Nephron progenitor cell (in vitro differentiated cells): ENCODE data around the gene EPSTI1.

ENCODE experiments used
- DNase-seq: peaks from one replicate; pipeline ENCODE4 v3.0.0; 2021
- H3K27ac Mint-ChIP-seq: 2 replicates; pipeline ENCODE4 v1.8.0; 2021; ENCODE audit warnings: mild to moderate bottlenecking, moderate library complexity, mixed read lengths
- H3K27me3 Mint-ChIP-seq: 2 replicates; pipeline ENCODE4 v1.8.0; 2021; ENCODE audit warnings: mild to moderate bottlenecking, low read depth, mixed read lengths; ENCODE audit not compliant: poor library complexity
- H3K36me3 Mint-ChIP-seq: 2 replicates; pipeline ENCODE4 v1.8.0; 2021; ENCODE audit warnings: low read depth, mixed read lengths
- H3K4me1 Mint-ChIP-seq: 2 replicates; pipeline ENCODE4 v1.8.0; 2021; ENCODE audit warnings: mixed read lengths
- H3K4me3 Mint-ChIP-seq: 2 replicates; pipeline ENCODE4 v1.8.0; 2021; ENCODE audit warnings: mild to moderate bottlenecking, moderate library complexity, mixed read lengths
- H3K9me3 Mint-ChIP-seq: 2 replicates; pipeline ENCODE4 v1.8.0; 2021; ENCODE audit warnings: mild to moderate bottlenecking, moderate library complexity, mixed read lengths
- CTCF ChIP-seq: fragments of 200-600 bp; sonication (generic); IDR thresholded peaks from 2 replicates; pipeline ENCODE4 v1.5.0; 2021; ENCODE audit warnings: antibody characterized with exemption

EPSTI1 gene

GRCh38 chr13:42860485-42860884, 131.6 kb downstream of the EPSTI1 start:
- DNase-seq, result no peak
- H3K9me3 Mint-ChIP-seq, result peaks cover 11% of the 10 kb centered on the region

GRCh38 chr13:42859760-42860159, 132.3 kb downstream of the EPSTI1 start:
- no peak overlapping the region for H3K4me3 Mint-ChIP-seq
- H3K9me3 Mint-ChIP-seq, result peaks cover 11% of the 10 kb centered on the region
- no peaks in the 10 kb centered on the region for H3K36me3 Mint-ChIP-seq
- peaks cover 23% of the 10 kb centered on the region for H3K4me1 Mint-ChIP-seq
- TF ChIP-seq CTCF, result no peak
- no peak overlapping the region for H3K27ac Mint-ChIP-seq
- H3K27me3 Mint-ChIP-seq, result no peaks in the 10 kb centered on the region
- no peak for DNase-seq

More at GRCh38 chr13:42860485-42860884, 131.6 kb downstream of the EPSTI1 start:
- no peaks in the 10 kb centered on the region for H3K36me3 Mint-ChIP-seq
- H3K4me1 Mint-ChIP-seq, result peaks cover 23% of the 10 kb centered on the region
- H3K4me3 Mint-ChIP-seq, result no peak overlapping the region
- H3K27ac Mint-ChIP-seq, result no peak overlapping the region
- no peaks in the 10 kb centered on the region for H3K27me3 Mint-ChIP-seq
- TF ChIP-seq CTCF, result no peak

- no peak for TF ChIP-seq CTCF
- no peak overlapping the region for H3K27ac Mint-ChIP-seq
- no peaks in the 10 kb centered on the region for H3K36me3 Mint-ChIP-seq
- no peak for DNase-seq
- peaks cover 6% of the 10 kb centered on the region for H3K4me1 Mint-ChIP-seq
- H3K9me3 Mint-ChIP-seq, result peaks cover 9% of the 10 kb centered on the region
- no peak overlapping the region for H3K4me3 Mint-ChIP-seq
- no peaks in the 10 kb centered on the region for H3K27me3 Mint-ChIP-seq
These were observed 136.6 kb downstream of the EPSTI1 start for GRCh38 chr13:42855410-42855809.

- Mint-ChIP-seq H3K4me3 (no peak overlapping the region), H3K9me3 (peaks cover 4% of the 10 kb centered on the region), H3K4me1 (peaks cover 6% of the 10 kb centered on the region), H3K27me3 (no peaks in the 10 kb centered on the region), H3K27ac (no peak overlapping the region), H3K36me3 (no peaks in the 10 kb centered on the region)
- TF ChIP-seq CTCF, result no peak
- no peak for DNase-seq
These were observed 139.9 kb downstream of the EPSTI1 start for GRCh38 chr13:42852136-42852535.

- no peak for DNase-seq
- no peaks in the 10 kb centered on the region for H3K27me3 Mint-ChIP-seq
- no peaks in the 10 kb centered on the region for H3K9me3 Mint-ChIP-seq
- H3K4me3 Mint-ChIP-seq, result no peak overlapping the region
- H3K4me1 Mint-ChIP-seq, result no peaks in the 10 kb centered on the region
- no peaks in the 10 kb centered on the region for H3K36me3 Mint-ChIP-seq
- no peak for TF ChIP-seq CTCF
- no peak overlapping the region for H3K27ac Mint-ChIP-seq
These were observed 142.8 kb downstream of the EPSTI1 start for GRCh38 chr13:42849200-42849599.

- Mint-ChIP-seq H3K4me1 (no peaks in the 10 kb centered on the region), H3K27me3 (no peaks in the 10 kb centered on the region), H3K36me3 (no peaks in the 10 kb centered on the region), H3K4me3 (no peak overlapping the region), H3K9me3 (no peaks in the 10 kb centered on the region), H3K27ac (no peak overlapping the region)
- no peak for TF ChIP-seq CTCF
- no peak for DNase-seq
These were observed 144.0 kb downstream of the EPSTI1 start for GRCh38 chr13:42847891-42848663.
